HG02588 (cell line): ENCODE results near the gene KIF1A.
A peak's percentile ranks its signal among the peaks of the same experiment; 100 is the strongest.

Source experiments
- ATAC-seq: cut with Tn5 transposase; IDR thresholded peaks from one replicate; pipeline ENCODE4 v1.9.1; 2021; ENCODE audit warnings: mild to moderate bottlenecking, moderate library complexity; ENCODE audit not compliant: unreplicated experiment

The KIF1A gene

DNA sequence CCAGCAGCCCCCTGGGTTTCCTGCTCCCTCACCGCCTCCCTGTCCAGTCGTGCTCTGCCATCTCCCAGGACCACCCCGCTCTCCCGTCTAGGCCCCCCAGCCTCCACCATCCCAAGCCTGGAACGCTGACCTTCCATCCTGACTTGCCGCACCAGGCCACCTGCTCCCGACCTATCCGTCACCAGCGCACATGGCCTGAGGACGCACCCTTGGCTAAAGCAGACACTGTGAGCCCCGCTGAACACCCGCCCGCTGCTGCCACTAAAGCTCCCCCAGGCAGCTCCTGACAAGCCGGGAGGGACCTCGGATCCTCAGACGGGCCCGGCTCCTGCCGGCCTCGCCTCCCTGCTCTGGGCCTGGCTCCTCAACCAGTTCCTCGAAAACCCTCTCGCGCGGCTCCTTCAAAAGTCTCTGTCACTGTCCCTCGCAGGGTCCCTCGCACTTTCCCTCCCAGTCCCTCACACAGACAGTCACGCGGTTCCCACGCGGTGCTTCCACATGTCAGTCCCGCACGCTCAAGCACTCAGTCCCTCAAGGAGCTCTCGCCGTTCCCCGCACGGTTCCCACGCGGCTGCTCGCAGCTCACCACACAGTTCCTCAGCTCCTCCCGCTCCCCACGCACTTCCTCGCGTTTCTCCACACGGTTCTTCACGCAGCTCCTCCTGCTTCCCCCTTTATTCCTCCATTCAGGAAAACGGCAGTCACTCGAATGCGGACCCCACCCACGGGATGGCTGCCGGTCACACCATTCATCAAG is 42.4 kb downstream of the KIF1A start:
- no peak for ATAC-seq

DNA sequence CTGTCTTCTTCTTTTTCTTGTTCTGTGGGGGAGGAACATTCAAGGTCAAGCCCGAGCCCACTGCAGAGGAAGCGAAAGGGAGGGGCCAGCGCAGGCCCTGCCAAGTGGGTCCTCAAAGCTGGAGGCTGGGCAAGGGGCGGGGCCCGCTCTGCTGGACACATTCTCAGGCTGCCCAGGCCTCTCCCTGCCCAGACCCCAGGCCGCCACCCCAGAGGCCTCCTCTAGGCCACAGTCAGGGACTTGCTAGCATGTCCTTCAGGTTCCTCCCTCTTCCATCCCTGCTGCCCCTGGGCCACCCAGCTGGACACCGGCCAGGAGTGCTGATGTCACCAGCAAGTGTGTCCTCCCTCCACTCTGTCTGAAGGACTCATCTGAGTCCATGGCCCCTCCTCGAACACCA is 44.1 kb downstream of the KIF1A start:
- no peak for ATAC-seq

DNA sequence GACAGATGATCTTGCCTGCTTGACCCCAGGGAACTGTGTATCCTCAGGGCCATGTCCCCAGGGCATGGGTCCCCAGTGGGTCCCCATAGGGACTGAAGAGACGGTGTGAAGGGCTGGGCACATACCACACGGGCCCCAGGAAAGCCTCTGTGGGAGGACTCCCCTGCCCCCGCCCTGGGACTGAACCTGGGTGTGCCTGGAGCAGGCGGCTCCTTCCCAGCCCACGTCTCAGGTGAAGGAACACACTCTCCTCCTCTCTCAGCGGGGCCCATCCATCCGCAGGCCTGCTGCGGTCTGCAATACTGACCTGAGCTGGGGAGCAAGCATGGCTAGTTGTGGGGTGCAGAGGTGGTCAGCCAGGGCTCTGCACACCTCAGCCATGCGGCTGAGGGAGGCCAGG is 45.2 kb downstream of the KIF1A start:
- ATAC-seq, result no peak

DNA sequence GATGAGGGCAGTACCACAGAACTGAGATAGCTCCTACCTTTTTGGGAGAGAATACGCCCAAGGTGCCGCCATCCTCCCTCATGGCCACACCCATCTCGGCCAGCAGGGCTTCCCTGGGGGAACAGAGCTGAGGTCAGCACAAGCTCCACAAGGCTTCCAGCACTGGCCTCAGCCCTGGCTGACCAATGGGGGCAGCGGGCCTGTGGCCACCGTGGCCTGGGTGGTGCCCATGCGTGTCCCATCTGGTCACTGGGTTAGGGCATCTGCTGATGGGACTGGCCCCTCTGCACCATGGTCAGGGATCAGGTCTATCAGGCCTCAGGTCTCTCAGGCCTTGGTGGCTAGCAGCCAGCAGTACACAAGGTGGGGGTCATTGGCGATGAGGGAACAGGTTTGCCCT is 50.9 kb downstream of the KIF1A start:
- ATAC-seq, result no peak

DNA sequence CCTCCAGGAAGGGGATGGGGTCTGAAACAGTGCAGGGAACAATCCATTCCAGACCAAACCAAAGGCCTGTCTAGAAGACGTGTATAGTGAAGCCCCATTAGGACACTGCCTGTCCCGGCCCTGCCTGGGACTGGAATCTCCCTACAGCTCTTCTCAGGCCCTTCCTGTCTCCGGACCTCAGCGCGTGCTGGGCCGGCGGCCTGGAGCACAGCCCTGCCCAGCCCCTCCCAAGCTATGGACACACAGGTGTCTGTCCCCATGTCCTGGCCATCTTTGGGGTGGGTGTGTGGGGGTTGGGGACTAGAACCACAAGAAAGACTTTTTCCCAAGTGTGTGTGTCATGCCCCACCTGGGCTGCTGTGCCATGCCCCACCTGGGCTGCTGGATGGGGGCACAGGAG is 51.8 kb downstream of the KIF1A start:
- ATAC-seq, result no peak

DNA sequence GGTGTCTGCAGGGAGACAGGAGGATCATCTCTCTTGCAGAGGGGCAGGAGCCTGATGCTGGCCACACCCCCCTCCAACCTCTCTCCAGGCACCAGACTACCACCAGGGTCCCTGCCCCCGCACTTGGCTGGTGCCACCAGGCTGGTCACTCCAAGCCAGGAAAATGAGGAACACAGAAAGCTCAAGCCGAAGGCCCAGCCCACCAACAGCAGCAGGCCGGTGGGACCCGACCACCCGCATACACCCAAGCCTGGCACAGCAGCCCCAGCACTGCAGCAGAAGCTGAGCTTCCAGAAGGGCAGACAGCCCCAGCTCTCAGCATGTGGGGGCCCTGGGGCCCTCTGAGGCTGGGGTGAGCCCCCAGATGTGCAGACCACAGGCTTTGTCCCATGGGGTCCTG is 52.7 kb downstream of the KIF1A start:
- ATAC-seq, result no peak

DNA sequence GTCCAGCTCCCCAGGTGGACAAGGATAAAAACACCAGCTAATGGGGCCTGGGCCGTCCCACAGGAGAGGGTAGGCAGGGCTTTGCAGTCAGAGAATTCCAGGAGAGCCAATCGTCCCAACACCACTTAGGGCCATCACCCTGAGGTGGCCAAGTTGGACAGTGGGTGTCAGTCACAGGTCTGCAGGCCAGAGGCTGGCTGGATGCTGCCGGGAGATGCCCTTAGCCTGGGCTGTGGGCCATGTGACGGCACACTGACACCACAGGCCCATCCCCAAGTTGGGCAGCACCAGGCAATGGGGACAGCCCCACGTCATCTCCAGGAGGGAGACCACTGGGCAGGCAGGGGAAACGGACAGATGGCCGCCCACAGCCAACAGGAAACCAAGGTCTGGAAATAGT is 53.9 kb downstream of the KIF1A start:
- no peak for ATAC-seq

DNA sequence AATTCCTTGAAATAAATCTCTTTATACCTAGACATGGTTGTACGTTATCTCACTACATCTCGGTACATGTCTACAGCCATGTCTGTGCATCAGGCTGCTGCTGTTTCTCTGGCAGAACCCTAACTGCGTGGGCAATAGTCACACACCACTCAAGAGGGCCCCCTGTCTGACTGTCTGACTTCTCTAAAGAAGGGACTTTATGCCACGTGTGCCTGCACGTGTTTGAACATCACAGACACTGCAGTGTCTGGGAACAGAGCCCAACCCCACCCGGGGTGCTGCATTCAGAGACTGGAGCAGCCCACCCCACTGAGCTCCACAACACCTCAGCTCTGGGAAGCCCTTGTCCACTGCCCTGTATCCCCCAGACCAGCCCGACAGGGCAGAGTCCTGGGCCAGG is 55.0 kb downstream of the KIF1A start:
- no peak for ATAC-seq

DNA sequence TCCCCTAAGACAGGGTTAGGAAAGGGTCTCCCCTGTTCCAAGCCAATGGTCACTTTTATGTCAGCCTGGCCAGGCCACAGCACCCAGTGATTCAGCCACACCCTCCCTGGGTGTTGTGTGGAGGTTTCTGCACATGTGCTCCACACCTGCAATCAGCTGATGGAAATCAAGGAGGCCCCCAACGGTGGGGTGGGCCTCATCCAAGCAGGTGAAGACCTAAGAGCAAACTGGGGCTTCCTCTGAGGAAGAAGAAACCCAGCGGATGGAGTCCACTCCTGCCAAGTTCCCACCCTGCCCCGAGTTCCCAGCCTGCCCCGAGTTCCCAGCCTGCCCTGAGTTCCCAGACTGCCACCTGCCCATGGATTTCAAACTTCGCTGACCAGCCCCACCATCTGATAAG is 55.4 kb downstream of the KIF1A start:
- no peak for ATAC-seq

DNA sequence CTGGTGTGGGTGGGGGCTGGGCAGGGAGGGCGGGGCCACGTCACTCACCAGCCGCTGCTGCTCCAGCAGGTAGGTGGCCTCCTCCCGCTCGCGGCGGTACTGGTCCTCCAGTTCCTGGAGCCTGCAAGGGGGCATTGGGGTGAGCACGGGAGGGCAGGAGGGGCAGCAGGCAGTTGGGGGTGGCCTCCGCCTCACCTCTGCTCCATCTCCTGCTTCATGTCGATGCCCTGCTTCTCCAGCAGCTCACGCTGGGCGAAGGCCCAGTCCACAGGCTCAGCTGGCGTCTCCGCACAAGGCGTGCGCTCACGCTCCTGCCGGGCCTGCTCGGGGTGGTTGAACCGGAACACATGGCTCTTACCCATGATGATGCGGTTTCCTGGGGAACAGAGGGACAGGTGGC is 57.0 kb downstream of the KIF1A start:
- ATAC-seq, result no peak

DNA sequence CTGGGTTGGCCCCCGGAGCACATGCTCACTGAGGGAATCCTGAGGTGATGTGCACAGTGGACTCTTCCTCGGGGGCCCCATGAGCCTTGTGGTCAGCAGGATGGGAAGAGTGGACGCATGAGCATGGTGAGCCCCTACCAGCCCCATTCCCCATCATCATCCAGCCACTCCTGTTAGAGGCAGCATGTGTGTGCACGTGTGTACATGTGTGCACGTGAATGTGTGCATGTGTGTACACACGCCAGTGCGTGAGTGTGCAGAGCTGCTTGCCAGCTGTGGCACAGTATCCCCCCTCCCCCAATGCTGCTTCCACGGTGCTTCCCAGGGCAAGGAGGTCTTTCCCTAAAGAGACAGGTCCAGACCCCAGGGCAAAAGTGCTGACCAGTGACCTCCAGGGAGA is 57.8 kb downstream of the KIF1A start:
- ATAC-seq, result no peak

DNA sequence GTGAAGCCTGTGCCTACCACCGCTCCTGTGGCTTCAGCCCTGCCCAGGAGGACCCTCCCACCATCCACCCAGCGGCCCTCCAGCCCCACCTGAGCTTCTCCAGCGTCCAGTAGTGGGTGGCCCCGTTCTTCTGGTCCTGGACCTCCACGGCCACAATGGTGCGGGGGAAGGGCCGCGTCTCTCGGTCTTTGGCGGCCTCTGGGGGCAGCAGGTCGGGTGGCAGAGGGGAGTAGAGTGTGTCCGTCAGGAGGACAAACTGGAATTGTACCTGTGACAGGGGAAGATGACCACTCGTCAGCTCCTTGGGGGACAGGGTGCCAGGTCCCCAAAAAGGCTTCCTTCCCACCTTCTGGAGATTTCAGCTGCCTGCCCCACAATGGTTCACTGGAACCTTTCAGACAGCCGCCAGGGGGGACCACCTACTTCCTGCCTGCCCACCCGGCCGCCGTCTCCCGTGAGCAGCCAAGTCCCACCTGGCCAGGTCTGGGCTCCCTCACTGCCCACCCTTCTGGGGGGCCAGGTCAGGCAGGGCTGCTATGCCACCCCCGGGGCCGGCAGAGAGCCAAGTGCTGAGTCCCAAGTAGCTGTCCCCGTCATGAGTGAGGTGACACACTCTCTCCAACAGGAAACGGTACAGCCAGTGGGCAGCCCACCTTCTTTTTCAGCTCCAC is 59.3 kb downstream of the KIF1A start:
- no peak for ATAC-seq

DNA sequence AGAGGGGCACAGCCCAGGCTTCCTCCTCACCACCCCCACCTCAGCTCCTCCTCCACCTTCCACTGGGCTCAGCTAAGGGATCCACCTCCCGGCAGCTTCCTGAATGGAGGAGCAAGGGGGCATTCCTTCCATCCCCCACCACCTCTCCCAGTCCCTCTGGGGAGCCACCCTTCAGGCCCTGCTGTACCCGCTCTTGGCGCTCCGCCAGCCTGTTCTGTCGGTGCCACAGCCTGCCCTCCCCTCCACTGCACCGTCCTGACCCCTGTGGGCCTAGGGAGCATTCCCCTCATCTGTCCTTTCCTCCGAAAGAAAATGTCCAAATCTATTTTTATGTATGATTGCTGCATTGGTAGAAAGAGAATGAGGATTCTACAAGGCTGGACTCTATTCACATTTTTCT is 59.9 kb downstream of the KIF1A start:
- no peak for ATAC-seq

DNA sequence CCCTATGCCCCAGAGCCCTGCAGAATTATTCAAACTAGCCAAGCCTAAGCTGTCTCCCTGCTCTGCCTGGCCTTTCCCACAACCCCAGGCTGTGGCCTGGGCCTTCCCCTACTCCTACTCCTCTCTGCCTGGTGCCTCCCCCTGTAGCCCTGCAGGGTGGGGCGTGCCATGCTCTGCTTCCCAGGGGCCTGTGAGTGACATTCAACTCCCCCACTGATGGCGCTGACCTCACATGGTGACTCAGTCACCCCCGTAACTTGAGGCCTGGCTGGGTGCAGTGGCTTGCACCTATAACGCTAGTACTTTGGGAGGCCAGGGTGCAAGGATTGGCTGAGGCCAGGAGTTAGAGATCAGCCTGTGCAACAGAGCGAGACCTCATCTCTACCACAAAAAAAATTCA is 60.6 kb downstream of the KIF1A start:
- ATAC-seq, result peak; percentile 66

DNA sequence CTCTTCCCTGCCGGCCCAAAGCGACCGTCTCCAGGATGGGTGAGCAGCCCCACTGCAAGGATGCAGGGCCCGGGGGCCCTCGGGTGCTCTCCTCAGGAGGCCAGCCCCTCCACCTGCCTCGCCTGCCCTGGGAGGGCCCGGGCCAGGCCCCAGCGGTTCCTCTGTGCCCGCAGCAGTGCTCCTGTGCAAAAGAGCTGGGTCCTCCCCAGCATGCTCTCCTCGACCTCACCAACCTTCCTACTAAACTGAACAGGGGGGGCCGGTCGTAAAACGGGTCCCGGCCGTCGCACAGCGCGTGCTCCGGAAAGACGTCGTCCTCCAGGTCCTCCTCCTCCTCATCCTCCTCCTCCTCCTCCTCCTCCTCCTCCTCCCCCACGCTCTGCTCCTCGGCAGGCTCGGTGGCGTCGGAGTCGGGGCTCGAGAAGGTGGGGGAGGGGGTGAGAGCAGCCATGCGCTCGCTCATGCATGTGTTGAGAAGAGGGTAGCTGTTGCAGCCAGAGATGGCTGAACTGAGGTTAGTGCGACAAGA is 62.9 kb downstream of the KIF1A start:
- no peak for ATAC-seq

DNA sequence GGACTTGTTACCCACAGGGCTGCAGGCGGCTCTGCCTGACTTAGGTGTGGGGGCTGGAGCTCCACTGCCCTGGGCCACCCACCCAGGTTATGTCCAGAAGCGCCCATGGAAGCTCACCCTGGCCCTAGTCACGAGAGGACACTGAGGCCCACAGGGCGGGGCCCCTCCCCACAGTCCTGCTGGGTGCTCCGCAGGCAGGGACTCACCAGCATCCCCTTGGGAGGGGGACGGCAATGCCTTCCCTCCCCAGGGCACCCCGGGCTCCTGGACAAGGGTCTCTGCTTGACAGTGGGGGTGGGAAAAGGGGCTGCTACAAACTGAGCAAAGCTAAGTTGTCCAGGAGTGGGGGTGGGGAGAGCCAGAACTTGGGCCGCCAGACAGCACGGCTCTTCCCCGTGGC is 67.8 kb downstream of the KIF1A start:
- no peak for ATAC-seq

DNA sequence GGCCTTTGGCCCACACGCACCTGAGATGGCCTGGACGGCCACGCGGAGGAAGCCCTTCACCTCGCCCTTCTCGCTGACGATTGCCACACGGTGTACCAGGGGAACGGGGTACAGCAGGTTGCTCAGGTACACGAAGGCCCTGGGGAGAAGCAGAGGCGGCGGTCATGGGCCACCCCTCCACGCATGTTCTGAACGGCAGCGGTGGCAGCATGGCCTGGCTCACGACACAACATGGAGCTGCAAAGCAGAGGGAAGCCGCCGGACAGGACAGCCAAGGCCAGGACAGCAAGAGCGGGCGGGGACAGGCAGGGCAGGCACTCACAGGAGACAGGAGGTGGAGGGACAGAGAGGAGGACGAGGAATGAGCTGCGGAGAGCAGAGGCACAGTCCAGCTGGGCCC is 69.6 kb downstream of the KIF1A start:
- no peak for ATAC-seq

DNA sequence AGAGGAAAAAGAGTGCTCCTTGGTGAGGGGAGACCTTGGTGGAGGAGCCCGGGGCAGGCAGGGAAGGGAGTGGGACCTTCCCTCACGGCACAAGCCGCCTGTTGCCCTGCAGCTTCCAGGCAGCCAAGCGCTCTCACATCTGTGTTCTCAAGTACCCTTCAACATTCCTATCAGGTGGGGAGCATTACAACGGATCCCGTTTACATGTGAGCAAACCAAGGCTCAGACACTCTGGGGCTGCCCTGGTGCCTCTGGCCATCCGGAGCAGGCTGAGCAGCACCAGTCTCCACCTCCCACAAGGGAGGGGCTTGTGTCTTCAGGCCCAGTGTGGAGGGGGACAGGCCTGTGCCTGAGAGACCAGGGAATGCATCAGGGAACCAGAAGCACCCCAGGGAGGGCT is 70.5 kb downstream of the KIF1A start:
- ATAC-seq, result no peak

DNA sequence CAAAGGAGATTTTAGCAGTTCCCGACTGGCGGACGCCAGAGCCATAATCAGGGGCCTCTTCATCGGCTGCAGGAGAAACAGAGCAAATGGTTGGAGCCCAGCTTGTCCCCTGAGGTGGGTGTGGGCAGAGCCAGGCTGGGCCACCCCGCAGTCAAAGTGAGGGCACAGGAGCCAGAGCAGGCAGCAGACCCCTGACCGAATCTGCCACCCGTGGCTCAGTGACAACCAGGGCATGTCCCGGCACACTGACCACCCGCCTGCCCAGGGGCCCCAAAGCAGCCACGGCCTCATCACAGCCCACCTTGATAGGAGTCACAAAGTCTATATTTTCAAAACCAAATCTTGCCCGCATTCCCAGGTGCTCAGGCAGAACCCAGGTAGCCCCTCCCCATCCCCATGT is 72.8 kb downstream of the KIF1A start:
- ATAC-seq, result no peak

DNA sequence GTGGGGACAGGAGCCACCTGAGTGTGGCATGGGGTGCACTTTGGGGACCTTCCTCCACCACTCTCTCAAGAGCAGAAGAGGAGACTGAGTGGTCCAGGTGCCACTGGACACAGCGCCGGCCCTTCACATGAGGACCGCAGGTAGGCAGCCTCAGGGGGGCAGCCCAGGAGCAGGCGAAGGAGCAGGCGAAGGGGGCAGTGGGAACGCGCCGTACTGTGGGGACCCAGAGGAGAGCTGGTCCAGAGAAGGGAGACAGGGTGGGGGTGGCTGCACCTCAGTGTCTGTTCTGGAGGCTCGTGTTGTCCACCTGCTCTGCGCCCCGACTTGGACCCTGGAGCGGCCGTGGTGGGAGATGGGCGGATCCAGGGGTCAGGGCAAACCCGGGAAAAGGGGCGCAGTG is 73.3 kb downstream of the KIF1A start:
- ATAC-seq, result no peak

DNA sequence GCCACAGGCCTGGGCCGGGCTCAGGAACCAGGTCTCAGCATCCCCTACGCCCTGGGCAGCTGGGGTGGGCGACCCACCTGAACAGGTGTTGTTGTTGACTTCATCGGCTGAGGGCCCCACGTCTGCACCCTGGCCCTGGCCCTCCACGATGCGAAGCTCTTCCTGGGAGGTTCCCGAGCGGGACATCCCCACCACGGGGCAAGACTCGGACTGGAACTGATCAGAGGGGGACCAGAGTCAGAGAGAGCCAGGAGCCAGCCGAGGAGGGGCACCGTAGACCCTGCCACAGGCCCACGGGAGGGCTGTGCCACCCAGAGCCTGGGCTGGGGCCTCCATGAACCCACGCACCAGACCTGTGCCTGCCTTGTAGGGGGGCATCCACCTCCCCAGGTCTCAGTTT is 74.1 kb downstream of the KIF1A start:
- no peak for ATAC-seq

DNA sequence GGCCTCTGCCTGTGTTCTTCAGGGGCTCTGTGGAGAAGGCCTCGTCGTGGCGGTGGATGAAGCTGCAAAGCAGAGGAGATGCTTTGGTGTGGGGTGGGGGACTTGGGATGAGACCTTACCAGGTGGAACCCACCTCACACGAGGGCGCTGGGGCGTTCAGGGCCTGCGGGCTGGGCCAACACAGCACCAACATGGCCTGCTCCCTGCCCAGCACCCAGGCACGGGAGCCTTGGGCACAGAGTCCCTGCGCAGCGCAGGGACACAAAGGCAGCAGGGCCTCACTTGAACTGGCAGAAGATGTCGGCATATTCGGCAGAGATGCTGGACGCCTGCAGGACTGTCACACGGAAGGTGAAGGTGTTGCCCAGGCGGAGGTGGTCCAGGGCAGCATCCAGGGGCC is 74.6 kb downstream of the KIF1A start:
- ATAC-seq, result no peak
